GM12878 (cell line): ENCODE results near the gene LMCD1. TPM values are rescaled to one million over a fixed set of nuclear protein-coding genes. Genes with fewer than 3 reads are reported as not detected.

Experiments used
- EGR1 ChIP-seq, 2 experiments: IDR thresholded peaks; 1 replicate in 1 of 2; 2 replicates in 1 of 2; pipeline ENCODE4 v1.6.1; 2011 to 2012; ENCODE audit warnings: low read depth in 2 of 2, low read length in 2 of 2, borderline replicate concordance in 1 of 2, mild to moderate bottlenecking in 1 of 2, moderate library complexity in 1 of 2
- PKNOX1 ChIP-seq: fragments of 450-650 bp; IDR thresholded peaks from 2 replicates; pipeline ENCODE4 v1.6.1; 2016; ENCODE audit warnings: mild to moderate bottlenecking
- REST ChIP-seq: IDR thresholded peaks from 2 replicates; pipeline ENCODE4 v1.6.1; 2012; ENCODE audit warnings: mild to moderate bottlenecking, low read depth, low read length
- RFX5 ChIP-seq: IDR thresholded peaks from 2 replicates; pipeline ENCODE4 v1.6.1; 2011; ENCODE audit warnings: low read depth, low read length, improper control_type of control experiment
- SRF ChIP-seq, 2 experiments: IDR thresholded peaks; 2 replicates each; pipeline ENCODE4 v1.6.1; 2011; ENCODE audit warnings: low read depth in 2 of 2, low read length in 2 of 2, mild to moderate bottlenecking in 1 of 2, moderate library complexity in 1 of 2
- TCF3 ChIP-seq: IDR thresholded peaks from 2 replicates; pipeline ENCODE4 v1.6.1; 2012; ENCODE audit warnings: low read depth, mild to moderate bottlenecking, low read length, borderline replicate concordance; ENCODE audit not compliant: insufficient read depth
- ZBTB11 ChIP-seq: fragments of 450-650 bp; formaldehyde crosslinking; IDR thresholded peaks from 2 replicates; pipeline ENCODE4 v1.5.0; 2022; ENCODE audit warnings: mild to moderate bottlenecking, missing genetic modification characterization
- ZNF217 ChIP-seq: fragments of 450-650 bp; IDR thresholded peaks from 2 replicates; pipeline ENCODE4 v1.6.1; 2017; ENCODE audit warnings: antibody characterized with exemption, mild to moderate bottlenecking
- polyA plus RNA-seq, 11 experiments: library from polyadenylated mRNA; depleted of rRNA in 4 of 11; unstranded in 6 of 11; stranded (reverse) in 5 of 11; fragments of >200 nt; fragmentation: Nextera tagmentation in 4 of 11; fragmentation: Illumina TruSeq in 1 of 11; extraction: Ambion mirVana in 4 of 11; extraction: Trizol in 1 of 11; gene quantifications; 1 replicate in 1 of 11; 2 replicates in 10 of 11; pipeline versions ENCODE4 v1.2.1 to v1.2.3, GENCODE V29; 2011 to 2016; ENCODE audit warnings: inconsistent platforms in 2 of 11, missing spikeins in 2 of 11, low read depth in 1 of 11
- total RNA-seq, 4 experiments: library from RNA; depleted of rRNA in 3 of 4; stranded (reverse); fragments of >200 nt in 3 of 4; fragmentation: Illumina TruSeq in 1 of 4; extraction: Trizol in 1 of 4; gene quantifications; 2 replicates each; pipeline versions ENCODE4 v1.2.1 to v1.2.3, GENCODE V29; 2013 to 2021

LMCD1 gene
- total and polyA plus RNA-seq, 10 of the 15 experiments (the other 5 are each of a cell fraction or from before 2014, with no cell fraction given): 0.27 to 6.4 (median 1.7) TPM

- no peak for TF ChIP-seq ZBTB11 (CRISPR knock-in tag)
- TF ChIP-seq TCF3: no peak
- no peak for TF ChIP-seq PKNOX1
- TF ChIP-seq REST: no peak
- no peak for TF ChIP-seq EGR1 (IDR thresholded peaks at IDR 0.05; ENCODE audit: borderline replicate concordance in 1 of 2, low read depth in 2 of 2, low read length in 2 of 2)
- TF ChIP-seq ZNF217: no peak
- TF ChIP-seq RFX5: no peak
- no peak for TF ChIP-seq SRF (IDR thresholded peaks at IDR 0.05; ENCODE audit: low read depth in 2 of 2, low read length in 2 of 2)
Measured at GRCh38 chr3:8516047-8516661, 14.5 kb downstream of the LMCD1 start (continued).
